Transverse colon (tissue), 4 donors: ENCODE results near the gene MAFF. TPM values are rescaled to one million over a fixed set of nuclear protein-coding genes. Genes with fewer than 3 reads are reported as not detected.

Experiments
- DNase-seq: peaks from one replicate; pipeline ENCODE4 v3.0.0-alpha.2; 2019
- H3K27ac ChIP-seq, 4 donors: fragments of 200-600 bp; sonication (generic); 2 replicates each; pipeline ENCODE4 v1.5.1; 2016 to 2018; ENCODE audit warnings: inconsistent platforms in 4 of 4
- H3K27me3 ChIP-seq: fragments of 200-600 bp; sonication (generic); 2 replicates; pipeline ENCODE4 v1.5.1; 2017; ENCODE audit warnings: inconsistent platforms
- H3K36me3 ChIP-seq, 4 donors: fragments of 200-600 bp; sonication (generic); 2 replicates each; pipeline ENCODE4 v1.5.1; 2017 to 2019; ENCODE audit warnings: inconsistent platforms in 4 of 4
- H3K4me1 ChIP-seq, 4 donors: fragments of 200-600 bp; sonication (generic); 2 replicates each; pipeline ENCODE4 v1.5.1; 2017 to 2020; ENCODE audit warnings: inconsistent platforms in 4 of 4
- H3K4me3 ChIP-seq, 4 donors: fragments of 200-600 bp; sonication (generic); 1 replicate in 1 of 4; 2 replicates in 3 of 4; pipeline versions ENCODE4 v1.5.1 to v1.6.1; 2017 to 2019; ENCODE audit warnings: inconsistent platforms in 4 of 4
- H3K9me3 ChIP-seq, 2 donors: fragments of 200-600 bp; sonication (generic); 2 replicates each; pipeline ENCODE4 v1.5.1; 2017 to 2019; ENCODE audit warnings: inconsistent platforms in 2 of 2
- CTCF ChIP-seq, 5 experiments: fragments of 200-600 bp in 3 of 5; fragments of 450-650 bp in 2 of 5; sonication (generic) in 3 of 5; IDR thresholded peaks; 1 replicate in 2 of 5; 2 replicates in 3 of 5; pipeline ENCODE4 v1.5.1; 2016 to 2017; ENCODE audit warnings: antibody characterized with exemption in 5 of 5, inconsistent platforms in 3 of 5, mild to moderate bottlenecking in 2 of 5, moderate library complexity in 1 of 5
- EP300 ChIP-seq: sonication (generic); formaldehyde crosslinking; IDR thresholded peaks from one replicate; pipeline ENCODE4 v1.6.1; 2017; ENCODE audit warnings: antibody characterized with exemption, low read depth
- POLR2A ChIP-seq: fragments of 450-650 bp; IDR thresholded peaks from one replicate; pipeline ENCODE4 v1.6.1; 2016; ENCODE audit warnings: antibody characterized with exemption, mild to moderate bottlenecking, moderate library complexity
- POLR2AphosphoS5 ChIP-seq, 3 donors: sonication (generic); formaldehyde crosslinking; IDR thresholded peaks; one replicate each; pipeline ENCODE4 v1.6.1; 2016; ENCODE audit warnings: antibody characterized with exemption in 3 of 3
- WGBS, 2 donors: methylation state at CpG; one replicate each; pipeline ENCODE4 v1.1.5; 2018; ENCODE audit warnings: low coverage in 1 of 2; 5-methylcytosine and 5-hydroxymethylcytosine counted together
- in situ Hi-C, 4 donors: fragments of 200-750 bp; cut with MboI; loops; one replicate each; pipeline versions ENCODE4 v1.15.0 to v1.15.1; 2017; ENCODE audit warnings: low sequenced_read_pairs in 3 of 4, low pct_ligation_motif_present in 1 of 4, low pct_unique_long_range_greater_than_20kb in 1 of 4
- intact Hi-C: fragments of 100-400 bp; cut with DNase I; formaldehyde crosslinking; loops from one replicate; pipeline ENCODE4 v1.15.1; 2023; ENCODE audit warnings: low total_unique reads
- total RNA-seq, 4 donors: library from RNA; depleted of rRNA; stranded (reverse); fragments of >200 nt; gene quantifications; one replicate each; pipeline ENCODE4 v1.1.0, GENCODE V29; 2016

Gene MAFF
- total RNA-seq, 4 donors from 2014 or later, result 3.8 to 30.3 (median 22.0) TPM

DNA sequence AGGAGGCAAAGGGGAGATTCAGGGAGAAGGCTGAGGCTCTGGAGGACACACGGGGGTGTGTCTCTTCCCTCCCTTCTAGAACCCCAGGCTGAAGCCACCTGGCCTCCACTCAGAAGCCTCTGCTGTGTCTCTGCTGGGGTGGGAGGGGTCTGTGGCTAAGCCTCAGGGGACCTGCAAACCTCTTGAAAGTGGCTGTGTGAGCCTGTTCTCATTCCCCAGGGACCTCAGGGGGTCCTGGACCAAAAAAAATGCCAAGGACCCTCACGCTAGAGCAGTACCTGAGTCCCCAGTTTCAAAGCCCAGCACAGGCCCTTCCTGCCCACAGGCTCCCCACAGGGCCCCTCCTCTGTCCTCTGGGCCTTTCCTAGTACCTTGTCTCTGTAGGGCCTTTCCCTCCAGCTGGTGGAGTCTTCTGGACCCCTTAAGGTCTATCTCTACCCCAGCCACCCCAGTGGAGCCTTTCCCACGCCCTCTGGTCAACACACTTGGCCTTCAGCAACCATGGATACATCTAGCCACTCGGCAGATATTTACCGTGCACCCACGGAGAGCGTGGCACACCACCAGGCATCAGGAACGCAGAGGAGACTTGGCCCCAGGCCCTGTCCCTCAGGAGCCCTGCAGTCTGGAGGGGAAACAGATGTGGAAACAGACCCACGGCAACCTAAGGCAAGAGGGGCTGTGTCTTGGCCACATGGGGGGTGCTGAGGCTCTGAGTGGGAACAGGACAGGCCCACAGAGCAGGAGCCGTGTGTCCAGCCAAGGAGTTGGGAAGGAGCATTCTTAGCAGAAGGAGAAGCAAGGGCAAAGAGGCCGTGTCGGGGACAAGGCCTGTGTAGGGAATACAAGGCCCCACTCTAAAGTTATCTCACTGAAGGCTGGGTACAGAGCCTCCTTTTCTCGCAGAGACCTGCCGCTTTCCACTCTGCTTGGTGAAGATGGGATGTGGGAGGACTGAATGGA is 38.6 kb upstream of the MAFF start:
- no peaks in the 10 kb centered on the region for H3K27me3 ChIP-seq
- in situ Hi-C loops, result no loop called here
- H3K27ac ChIP-seq, result no peak overlapping the region
- 90 to 100% methylated on average over 1 to 13 of the region's 14 CpGs for WGBS, 2 donors
- TF ChIP-seq CTCF (IDR thresholded peaks at IDR 0.05), result no peak
- TF ChIP-seq POLR2A, result no peak
- TF ChIP-seq EP300, result no peak
- no peak for TF ChIP-seq POLR2AphosphoS5 (IDR thresholded peaks at IDR 0.05)
- H3K36me3 ChIP-seq, result no peaks in the 10 kb centered on the region
- no peaks in the 10 kb centered on the region for H3K9me3 ChIP-seq
- peaks cover 0 to 8% (median 1%) of the 10 kb centered on the region in 4 donors for H3K4me1 ChIP-seq
- DNase-seq, result no peak
- H3K4me3 ChIP-seq, result no peak overlapping the region
- intact Hi-C loops, result no loop called here

GRCh38 chr22:38163844-38164550 is 37.8 kb upstream of the MAFF start:
- no peaks in the 10 kb centered on the region for H3K27me3 ChIP-seq
- no peak overlapping the region for H3K27ac ChIP-seq
- DNase-seq, result no peak
- TF ChIP-seq POLR2AphosphoS5 (IDR thresholded peaks at IDR 0.05), result no peak
- TF ChIP-seq CTCF (IDR thresholded peaks at IDR 0.05), result no peak
- TF ChIP-seq EP300, result no peak
- no peak for TF ChIP-seq POLR2A
- peaks cover 0 to 8% (median 1%) of the 10 kb centered on the region in 4 donors for H3K4me1 ChIP-seq
- in situ Hi-C loops, result no loop called here
- H3K4me3 ChIP-seq, result no peak overlapping the region
- no peaks in the 10 kb centered on the region for H3K9me3 ChIP-seq
- WGBS, 2 donors, result 58% methylated on average over 12 of the region's 13 CpGs; no CpG with 5 or more reads in 1 of the 2 donors
- H3K36me3 ChIP-seq, result no peaks in the 10 kb centered on the region
- intact Hi-C loops, result no loop called here

GRCh38 chr22:38164551-38164918 is 37.3 kb upstream of the MAFF start:
- WGBS, 2 donors, result 90% methylated on average over 5 of the region's 7 CpGs; no CpG with 5 or more reads in 1 of the 2 donors
- in situ Hi-C loops (no loop called here), intact Hi-C loops (no loop called here)
- TF ChIP-seq POLR2A (no peak), EP300 (no peak), CTCF (IDR thresholded peaks at IDR 0.05) (no peak), POLR2AphosphoS5 (IDR thresholded peaks at IDR 0.05) (no peak)
- Histone ChIP-seq H3K4me1 (peaks cover 0 to 8% (median 1%) of the 10 kb centered on the region in 4 donors), H3K9me3 (no peaks in the 10 kb centered on the region), H3K27me3 (no peaks in the 10 kb centered on the region), H3K36me3 (no peaks in the 10 kb centered on the region), H3K27ac (no peak overlapping the region), H3K4me3 (no peak overlapping the region)
- no peak for DNase-seq

DNA sequence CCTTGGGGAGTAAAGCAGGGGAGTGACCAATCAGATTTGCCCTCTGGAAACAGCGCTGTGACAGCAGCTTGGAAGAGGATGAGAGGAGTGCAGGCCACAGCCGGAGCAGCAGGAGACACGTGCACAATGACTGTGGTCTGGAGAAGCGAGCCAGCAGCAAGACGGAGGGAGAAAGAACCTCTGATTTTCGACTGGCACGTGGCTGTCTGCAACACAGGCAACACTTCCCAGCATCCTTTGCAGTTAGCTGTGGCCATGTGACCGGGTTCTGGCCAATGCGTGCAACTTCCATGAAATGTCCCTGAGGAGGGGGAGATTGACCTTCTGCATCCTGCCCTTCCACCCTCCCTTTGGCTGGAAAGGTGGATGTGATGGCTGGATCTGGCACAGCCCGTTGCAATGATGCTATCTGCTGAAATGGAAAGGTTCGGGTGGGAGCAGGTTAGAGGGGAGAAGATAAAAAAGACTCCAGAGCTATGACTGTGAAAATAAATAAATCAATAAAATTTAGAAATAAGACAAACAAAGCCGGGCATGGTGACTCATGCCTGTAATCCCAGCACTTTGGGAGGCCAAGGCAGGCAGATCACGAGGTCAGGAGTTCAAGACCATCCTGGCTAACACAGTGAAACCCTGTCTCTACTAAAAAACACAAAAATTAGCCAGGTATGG is 35.7 kb upstream of the MAFF start:
- H3K4me1 ChIP-seq, result peaks cover 0 to 8% (median 1%) of the 10 kb centered on the region in 4 donors
- H3K36me3 ChIP-seq, result no peaks in the 10 kb centered on the region
- no peak overlapping the region for H3K27ac ChIP-seq
- H3K4me3 ChIP-seq, result no peak overlapping the region
- no peak for DNase-seq
- intact Hi-C loops (no loop called here), in situ Hi-C loops (no loop called here)
- no peak for TF ChIP-seq POLR2AphosphoS5 (IDR thresholded peaks at IDR 0.05)
- no peaks in the 10 kb centered on the region for H3K9me3 ChIP-seq
- WGBS, 2 donors, result 74 to 88% methylated on average over 3 to 13 of the region's 13 CpGs
- H3K27me3 ChIP-seq, result no peaks in the 10 kb centered on the region
